GM18909 (cell line): ENCODE measurements around the gene STARD5.

Source experiments
- ATAC-seq: cut with Tn5 transposase; IDR thresholded peaks from one replicate; pipeline ENCODE4 v1.9.1; 2021; ENCODE audit warnings: mild to moderate bottlenecking; ENCODE audit not compliant: unreplicated experiment, poor library complexity

The STARD5 gene

GRCh38 chr15:81297147-81297572, 26.8 kb downstream of the STARD5 start:
- ATAC-seq, result no peak

GRCh38 chr15:81296673-81297072, 27.3 kb downstream of the STARD5 start:
- peak; percentile 53 for ATAC-seq

- ATAC-seq, result no peak
Observed at GRCh38 chr15:81296186-81296585, 27.8 kb downstream of the STARD5 start.

GRCh38 chr15:81295486-81296121, 28.3 kb downstream of the STARD5 start:
- no peak for ATAC-seq

GRCh38 chr15:81294516-81294880, 29.4 kb downstream of the STARD5 start:
- ATAC-seq, result peak; percentile 11

GRCh38 chr15:81293728-81294515, 30.0 kb downstream of the STARD5 start:
- peak; percentile 69 for ATAC-seq

GRCh38 chr15:81292523-81293001, 31.4 kb downstream of the STARD5 start:
- ATAC-seq, result peak; percentile 43

- no peak for ATAC-seq
Observed at GRCh38 chr15:81291916-81292522, 31.9 kb downstream of the STARD5 start.

- ATAC-seq, result no peak
Observed at GRCh38 chr15:81289910-81290309, 34.0 kb downstream of the STARD5 start.

GRCh38 chr15:81288616-81289015, 35.3 kb downstream of the STARD5 start:
- no peak for ATAC-seq

GRCh38 chr15:81288040-81288439, 35.9 kb downstream of the STARD5 start:
- no peak for ATAC-seq

- ATAC-seq, result no peak
Observed at GRCh38 chr15:81286621-81287121, 37.3 kb downstream of the STARD5 start.

GRCh38 chr15:81285461-81285860, 38.5 kb downstream of the STARD5 start:
- no peak for ATAC-seq

- peak; percentile 65 for ATAC-seq
Observed at GRCh38 chr15:81284256-81285031, 39.5 kb downstream of the STARD5 start.

- ATAC-seq, result no peak
Observed at GRCh38 chr15:81282911-81283310, 41.0 kb downstream of the STARD5 start.

- no peak for ATAC-seq
Observed at GRCh38 chr15:81282606-81282895, 41.4 kb downstream of the STARD5 start.

GRCh38 chr15:81281766-81282605, 42.0 kb downstream of the STARD5 start:
- ATAC-seq, result no peak

GRCh38 chr15:81281456-81281735, 42.5 kb downstream of the STARD5 start:
- ATAC-seq, result no peak

- ATAC-seq, result no peak
Observed at GRCh38 chr15:81280696-81281455, 43.1 kb downstream of the STARD5 start.
